ENCODE results near the gene ZNF442.
"Not testable (repeated sequence)": the region's sequence is repeated elsewhere in the genome, so short reads cannot be mapped to it uniquely, and the experiment has no call there.

ZNF442 gene

DNA sequence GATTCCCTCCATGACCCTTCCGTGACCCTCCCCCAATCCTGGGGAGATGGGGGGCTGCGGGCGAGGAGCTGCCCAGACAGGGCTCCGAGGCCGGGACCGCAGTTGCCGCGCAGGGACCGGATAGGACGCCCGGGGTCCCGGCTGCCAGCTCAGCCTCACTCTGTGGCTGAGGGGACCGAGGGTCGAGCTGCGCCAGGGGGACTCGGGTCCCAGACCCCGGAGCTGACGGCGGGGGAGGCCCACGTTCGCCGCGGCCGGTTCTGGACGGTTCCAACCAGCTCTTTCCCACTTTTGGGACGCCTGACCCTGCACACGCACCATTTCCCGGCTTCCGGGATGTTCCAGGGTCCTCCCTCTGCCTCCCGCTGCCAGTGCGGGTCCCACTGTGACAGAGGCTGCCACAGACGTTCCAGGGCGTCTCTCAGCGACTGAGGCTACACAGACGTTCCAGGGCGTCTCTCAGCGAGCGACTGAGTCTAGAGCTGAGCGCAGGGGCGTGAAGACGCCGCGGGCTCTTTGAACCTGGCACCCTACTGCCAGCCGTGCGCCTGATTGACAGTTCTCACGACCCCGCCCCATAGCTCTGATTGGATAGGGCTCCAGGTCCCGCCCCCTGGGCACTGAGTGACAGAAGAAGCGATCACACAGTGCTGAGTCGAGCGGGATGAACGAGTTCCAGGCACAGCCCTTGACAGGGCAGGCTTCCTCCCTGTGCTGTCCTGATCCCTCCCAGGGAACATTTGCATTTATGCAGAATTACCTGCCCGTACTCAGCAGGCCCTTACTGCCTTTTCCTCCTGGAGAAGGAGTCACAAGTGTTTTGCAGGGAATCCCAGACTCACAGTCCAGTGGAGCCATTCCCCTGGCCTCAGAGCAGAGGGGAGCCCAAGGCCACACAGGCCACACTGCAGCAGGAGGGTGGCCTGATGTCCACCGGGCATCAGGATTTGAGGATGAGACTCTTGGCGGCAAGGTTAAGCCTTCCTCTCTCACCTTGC lies 32.0 kb downstream of the ZNF442 start, which contains the start of gene ZNF563:
Gene ZNF563 (minus strand): TSS at position 472 of the 998 bp plus-strand sequence. CDS start 151 bp downstream, at position 321.
- Histone ChIP-seq H3K4me3 (peak within 1 kb of the TSS; percentile 67 to 89 (median 79)), H3K27ac (peak within 1 kb of the TSS; percentile 62 to 98 (median 95))

- Histone ChIP-seq H3K4me3 (no peak overlapping the region), H3K27ac (peak overlapping the region in 4 of 21 experiments; percentile 6 to 98 (median 26))
Observed at GRCh38 chr19:12331211-12331941, 34.1 kb downstream of the ZNF442 start.

- Histone ChIP-seq H3K4me3 (no peak overlapping the region), H3K27ac (no peak overlapping the region)
Observed at GRCh38 chr19:12330340-12330739, 35.1 kb downstream of the ZNF442 start.

DNA sequence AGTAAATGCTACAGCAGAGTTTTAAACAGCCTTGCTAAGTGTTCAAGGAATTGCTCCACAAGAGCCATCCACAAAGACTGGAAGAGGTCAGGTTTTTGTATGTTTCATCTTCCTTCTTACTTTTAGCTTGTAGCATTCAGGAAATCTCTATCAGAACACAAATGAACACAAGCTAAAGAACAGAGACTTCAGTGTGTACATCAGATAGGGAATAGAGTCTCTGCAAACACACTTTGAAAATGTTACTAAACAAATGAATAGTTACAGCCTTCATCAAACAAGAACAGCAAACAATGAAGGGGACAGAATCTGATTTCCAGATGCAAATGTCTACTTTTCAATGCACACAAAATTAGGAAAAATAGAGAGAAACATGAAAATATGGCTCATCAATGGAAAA lies 39.8 kb downstream of the ZNF442 start:
- no peak overlapping the region for H3K4me3 ChIP-seq
- no peak overlapping the region for H3K27ac ChIP-seq

DNA sequence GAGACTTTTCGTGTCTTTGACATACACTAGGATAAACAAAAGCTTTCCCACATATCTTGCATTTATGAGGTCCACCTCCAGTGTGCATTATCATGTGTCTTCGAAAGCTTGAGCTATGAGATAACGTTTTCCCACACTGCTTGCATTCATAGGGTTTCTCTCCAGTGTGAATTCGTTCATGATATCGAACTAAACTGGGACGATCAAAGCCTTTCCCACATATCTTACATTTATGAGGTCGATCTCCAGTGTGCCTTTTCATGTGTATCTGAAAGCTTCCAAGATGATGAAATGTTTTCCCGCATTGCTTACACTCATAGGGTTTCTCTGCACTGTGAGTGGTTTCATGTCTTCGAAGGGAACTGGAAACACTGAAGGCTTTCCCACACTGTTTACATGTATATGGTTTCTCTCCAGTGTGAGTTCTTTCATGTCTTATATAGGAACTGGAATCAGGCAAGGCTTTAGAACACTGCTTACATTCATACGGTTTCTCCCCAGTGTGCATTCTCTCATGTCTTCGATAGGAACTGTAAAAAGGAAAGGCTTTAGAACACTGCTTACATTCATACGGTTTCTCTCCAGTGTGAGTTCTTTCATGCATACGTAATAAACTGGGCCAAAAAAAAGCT lies 46.6 kb downstream of the ZNF442 start:
- Histone ChIP-seq H3K4me3 (no peak overlapping the region), H3K27ac (no peak overlapping the region)

GRCh38 chr19:12314553-12314952 lies 50.9 kb downstream of the ZNF442 start:
- H3K27ac ChIP-seq, result no peak overlapping the region
- no peak overlapping the region for H3K4me3 ChIP-seq

DNA sequence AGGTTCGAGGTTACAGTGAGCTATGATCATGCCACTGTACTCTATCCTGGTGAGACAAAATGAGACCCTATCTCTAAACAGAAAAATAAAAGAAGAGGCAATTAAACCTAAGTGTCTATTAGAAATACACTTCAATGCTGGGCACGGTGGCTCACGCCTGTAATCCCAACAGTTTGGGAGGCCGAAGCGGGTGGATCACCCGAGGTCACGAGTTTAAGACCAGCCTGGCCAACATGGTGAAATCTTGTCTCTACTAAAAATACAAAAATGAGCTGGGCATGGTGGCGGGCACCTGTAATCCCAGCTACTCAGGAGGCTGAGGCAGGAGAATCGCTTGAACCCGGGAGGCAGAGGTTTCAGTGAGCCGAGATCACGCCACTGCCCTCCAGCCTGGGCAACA lies 56.6 kb downstream of the ZNF442 start:
- not testable (repeated sequence) for H3K27ac ChIP-seq, H3K4me3 ChIP-seq

Data from skin epidermis (tissue), 12 donors.